Lung (tissue), 12 donors: Measurements from ENCODE around the gene KRT40. TPM values are rescaled to one million over a fixed set of nuclear protein-coding genes. Genes with fewer than 3 reads are reported as not detected.

ENCODE experiments used
- ATAC-seq: fragments of 200-7000 bp; cut with Tn5 transposase; one replicate; pipeline ENCODE4 v1.9.1; 2020; ENCODE audit warnings: moderate number of reproducible peaks; ENCODE audit not compliant: insufficient read depth, low FRiP score
- DNase-seq, 3 donors: peaks; one replicate each; pipeline ENCODE4 v3.0.0-alpha.2; 2013 to 2017
- H3K27ac ChIP-seq, 2 donors: one replicate each; pipeline ENCODE4 v1.5.1; 2013; ENCODE audit warnings: mild to moderate bottlenecking in 2 of 2, moderate library complexity in 2 of 2, control low read depth in 1 of 2, inconsistent platforms in 1 of 2, low read depth in 1 of 2, low read length in 1 of 2
- H3K27me3 ChIP-seq, 3 donors: one replicate each; pipeline ENCODE4 v1.5.1; 2013; ENCODE audit warnings: low read length in 2 of 3; ENCODE audit not compliant: control insufficient read depth in 3 of 3, insufficient read depth in 3 of 3
- H3K36me3 ChIP-seq, 4 donors: one replicate each; pipeline ENCODE4 v1.5.1; 2013; ENCODE audit warnings: low read length in 4 of 4, mild to moderate bottlenecking in 1 of 4, moderate library complexity in 1 of 4; ENCODE audit not compliant: control insufficient read depth in 4 of 4, insufficient read depth in 4 of 4
- H3K4me1 ChIP-seq, 5 donors: one replicate each; pipeline ENCODE4 v1.5.1; 2013; ENCODE audit warnings: low read length in 5 of 5, mild to moderate bottlenecking in 2 of 5, moderate library complexity in 1 of 5; ENCODE audit not compliant: control insufficient read depth in 5 of 5, insufficient read depth in 5 of 5
- H3K4me3 ChIP-seq: one replicate; pipeline ENCODE4 v1.5.1; 2013; ENCODE audit warnings: mild to moderate bottlenecking, control low read depth, moderate library complexity
- H3K9ac ChIP-seq, 2 donors: one replicate each; pipeline ENCODE4 v1.5.1; 2013; ENCODE audit warnings: low read length in 2 of 2, control low read depth in 1 of 2; ENCODE audit not compliant: insufficient read depth in 1 of 2
- H3K9me3 ChIP-seq, 4 donors: one replicate each; pipeline ENCODE4 v1.5.1; 2013; ENCODE audit warnings: low read length in 3 of 4, mild to moderate bottlenecking in 1 of 4, moderate library complexity in 1 of 4; ENCODE audit not compliant: control insufficient read depth in 4 of 4, insufficient read depth in 3 of 4
- WGBS, 2 donors: extraction: QIAGEN DNeasy Blood & Tissue Kit; methylation state at CpG; one replicate each; pipeline ENCODE4 v1.1.7; 2013; 5-methylcytosine and 5-hydroxymethylcytosine counted together
- polyA plus RNA-seq, 2 donors: library from polyadenylated mRNA; stranded (reverse); fragments of 200-250 nt; gene quantifications; one replicate each; pipeline ENCODE4 v1.2.1, GENCODE V29; 2013
- total RNA-seq, 2 donors: library from RNA; depleted of rRNA in 1 of 2; stranded (reverse); fragments of >200 nt in 1 of 2; gene quantifications; one replicate each; pipeline ENCODE4 v1.2.1, GENCODE V29; 2014 to 2021
- TF ChIP-seq, protein P1 (sequence below): IDR thresholded peaks from 2 replicates; pipeline ENCODE4 v1.5.1; 2012; ENCODE audit warnings: mild to moderate bottlenecking; ENCODE audit errors: control extremely low read depth, extremely low read depth
- donor health status: control.
- donor health status: control.
- donor health status: Bipolar disorder and iron deficiency.
- donor health status: healthy.
- donor health status: DM: yes; HTN: yes; CAD: no.

KRT40 gene
- total and polyA plus RNA-seq, 4 donors = 0.09 to 0.31 TPM; not detected in 2

DNA sequence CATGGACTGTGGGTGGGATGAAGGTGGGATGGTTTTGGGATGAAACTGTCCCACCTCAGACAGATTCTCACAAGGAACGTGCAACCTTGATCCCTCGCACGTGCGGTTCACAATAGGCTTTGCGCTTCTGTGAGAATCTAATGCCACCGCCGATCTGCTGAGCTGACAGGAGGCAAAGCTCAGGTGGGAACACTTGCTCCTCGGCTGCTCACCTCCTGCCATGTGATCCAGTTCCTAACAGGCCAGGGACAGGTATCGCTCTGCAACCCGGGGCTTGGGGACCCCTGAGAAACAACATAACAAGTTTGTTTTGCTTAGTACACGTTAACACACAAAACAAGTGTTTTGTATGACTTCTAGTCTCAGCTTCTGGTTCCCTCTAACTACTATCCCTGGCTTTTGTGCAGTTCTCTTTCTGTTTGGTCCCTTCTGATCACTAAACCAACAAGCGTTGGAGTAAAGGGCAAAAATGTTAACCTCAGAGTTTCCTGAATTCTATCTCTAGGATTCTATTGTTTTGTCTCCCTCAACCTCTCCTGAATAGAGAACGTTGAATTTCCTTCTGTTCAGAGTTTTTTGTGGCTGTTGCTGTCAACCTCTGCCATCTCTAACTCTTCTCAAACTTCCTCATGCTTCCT lies 32.6 kb upstream of the KRT40 start:
- 81 to 82% methylated on average over 13 of the region's 13 CpGs for WGBS, 2 donors

DNA sequence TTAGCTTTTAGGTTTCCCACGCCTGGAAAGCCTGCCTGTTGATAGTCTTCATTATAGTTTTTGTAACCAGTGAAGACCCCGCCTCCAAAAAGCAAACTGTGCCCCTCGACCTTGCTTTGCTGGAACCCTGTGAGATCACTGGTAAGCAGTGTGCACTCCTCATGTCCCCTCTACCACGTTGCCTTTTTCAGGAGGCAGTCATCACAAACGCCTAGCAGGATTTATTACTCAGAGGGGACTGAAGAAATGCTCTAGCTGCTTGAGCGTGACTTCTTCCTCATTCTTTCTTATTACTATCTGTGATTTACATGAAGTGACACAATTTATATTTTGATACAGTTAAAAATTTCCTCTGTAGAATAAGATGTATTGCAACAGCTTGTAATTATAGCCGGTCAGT lies 31.3 kb upstream of the KRT40 start:
- ATAC-seq (no peak), DNase-seq (no peak)
- 71 to 74% methylated on average over 7 of the region's 7 CpGs for WGBS, 2 donors
- Histone ChIP-seq H3K9me3 (peaks cover 0 to 3% (median 0%) of the 10 kb centered on the region in 4 donors), H3K9ac (no peak overlapping the region), H3K27me3 (no peaks in the 10 kb centered on the region), H3K4me3 (no peak overlapping the region), H3K36me3 (no peaks in the 10 kb centered on the region), H3K27ac (no peak overlapping the region), H3K4me1 (no peaks in the 10 kb centered on the region)
- TF ChIP-seq, protein P1, sequence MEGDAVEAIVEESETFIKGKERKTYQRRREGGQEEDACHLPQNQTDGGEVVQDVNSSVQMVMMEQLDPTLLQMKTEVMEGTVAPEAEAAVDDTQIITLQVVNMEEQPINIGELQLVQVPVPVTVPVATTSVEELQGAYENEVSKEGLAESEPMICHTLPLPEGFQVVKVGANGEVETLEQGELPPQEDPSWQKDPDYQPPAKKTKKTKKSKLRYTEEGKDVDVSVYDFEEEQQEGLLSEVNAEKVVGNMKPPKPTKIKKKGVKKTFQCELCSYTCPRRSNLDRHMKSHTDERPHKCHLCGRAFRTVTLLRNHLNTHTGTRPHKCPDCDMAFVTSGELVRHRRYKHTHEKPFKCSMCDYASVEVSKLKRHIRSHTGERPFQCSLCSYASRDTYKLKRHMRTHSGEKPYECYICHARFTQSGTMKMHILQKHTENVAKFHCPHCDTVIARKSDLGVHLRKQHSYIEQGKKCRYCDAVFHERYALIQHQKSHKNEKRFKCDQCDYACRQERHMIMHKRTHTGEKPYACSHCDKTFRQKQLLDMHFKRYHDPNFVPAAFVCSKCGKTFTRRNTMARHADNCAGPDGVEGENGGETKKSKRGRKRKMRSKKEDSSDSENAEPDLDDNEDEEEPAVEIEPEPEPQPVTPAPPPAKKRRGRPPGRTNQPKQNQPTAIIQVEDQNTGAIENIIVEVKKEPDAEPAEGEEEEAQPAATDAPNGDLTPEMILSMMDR = no peak

More for the DNA sequence above, 32.6 kb upstream of the KRT40 start:
- TF ChIP-seq, protein P1 = no peak
- H3K4me1 ChIP-seq = no peaks in the 10 kb centered on the region
- ATAC-seq (no peak), DNase-seq (no peak)
- H3K9ac ChIP-seq = no peak overlapping the region
- no peaks in the 10 kb centered on the region for H3K27me3 ChIP-seq
- H3K4me3 ChIP-seq = no peak overlapping the region
- peaks cover 0 to 3% (median 0%) of the 10 kb centered on the region in 4 donors for H3K9me3 ChIP-seq
- no peaks in the 10 kb centered on the region for H3K36me3 ChIP-seq
- H3K27ac ChIP-seq = no peak overlapping the region

- Histone ChIP-seq H3K9me3 (no peaks in the 10 kb centered on the region), H3K27me3 (no peaks in the 10 kb centered on the region), H3K4me3 (no peak overlapping the region), H3K27ac (no peak overlapping the region), H3K9ac (no peak overlapping the region), H3K36me3 (no peaks in the 10 kb centered on the region), H3K4me1 (peaks cover 0 to 5% (median 0%) of the 10 kb centered on the region in 5 donors)
- DNase-seq (no peak), ATAC-seq (no peak)
- 38 to 66% methylated on average over 1 of the region's 1 CpG for WGBS, 2 donors
- TF ChIP-seq, protein P1 = no peak
Measured at GRCh38 chr17:41013606-41014005, 29.5 kb upstream of the KRT40 start.

DNA sequence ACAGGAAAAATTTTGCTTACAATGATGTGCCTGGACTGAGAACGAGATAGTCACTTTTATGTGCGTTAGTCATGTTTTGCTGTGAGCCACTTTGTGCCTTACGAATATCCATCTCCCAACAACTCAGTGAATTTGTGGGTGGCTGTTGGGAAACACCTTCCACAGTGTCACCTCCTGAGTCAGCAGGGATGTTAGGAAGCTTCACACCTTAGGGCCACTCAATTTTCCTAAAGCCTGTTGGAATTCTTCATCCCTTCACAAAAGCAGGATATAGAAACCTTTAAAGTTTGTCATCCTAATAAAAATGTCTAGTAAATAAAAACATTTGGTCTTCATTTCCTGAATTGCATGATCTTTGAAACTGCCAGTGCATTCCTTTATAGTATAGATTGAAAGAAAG lies 29.1 kb upstream of the KRT40 start:
- Histone ChIP-seq H3K4me1 (peaks cover 0 to 5% (median 0%) of the 10 kb centered on the region in 5 donors), H3K27me3 (no peaks in the 10 kb centered on the region), H3K27ac (no peak overlapping the region), H3K9me3 (no peaks in the 10 kb centered on the region), H3K36me3 (no peaks in the 10 kb centered on the region), H3K9ac (no peak overlapping the region), H3K4me3 (no peak overlapping the region)
- WGBS, 2 donors = 80 to 84% methylated on average over 3 of the region's 3 CpGs
- TF ChIP-seq, protein P1 = no peak
- DNase-seq = no peak
- ATAC-seq = no peak
